ENCODE data around the gene RETREG3. TPM values are rescaled to one million over a fixed set of nuclear protein-coding genes. Genes with fewer than 3 reads are reported as not detected.

Gene RETREG3
- total and polyA plus RNA-seq, 9 of the 15 experiments (the other 6 are each of a cell fraction or from before 2014, with no cell fraction given): 4.1 to 39.0 (median 16.9) TPM

DNA sequence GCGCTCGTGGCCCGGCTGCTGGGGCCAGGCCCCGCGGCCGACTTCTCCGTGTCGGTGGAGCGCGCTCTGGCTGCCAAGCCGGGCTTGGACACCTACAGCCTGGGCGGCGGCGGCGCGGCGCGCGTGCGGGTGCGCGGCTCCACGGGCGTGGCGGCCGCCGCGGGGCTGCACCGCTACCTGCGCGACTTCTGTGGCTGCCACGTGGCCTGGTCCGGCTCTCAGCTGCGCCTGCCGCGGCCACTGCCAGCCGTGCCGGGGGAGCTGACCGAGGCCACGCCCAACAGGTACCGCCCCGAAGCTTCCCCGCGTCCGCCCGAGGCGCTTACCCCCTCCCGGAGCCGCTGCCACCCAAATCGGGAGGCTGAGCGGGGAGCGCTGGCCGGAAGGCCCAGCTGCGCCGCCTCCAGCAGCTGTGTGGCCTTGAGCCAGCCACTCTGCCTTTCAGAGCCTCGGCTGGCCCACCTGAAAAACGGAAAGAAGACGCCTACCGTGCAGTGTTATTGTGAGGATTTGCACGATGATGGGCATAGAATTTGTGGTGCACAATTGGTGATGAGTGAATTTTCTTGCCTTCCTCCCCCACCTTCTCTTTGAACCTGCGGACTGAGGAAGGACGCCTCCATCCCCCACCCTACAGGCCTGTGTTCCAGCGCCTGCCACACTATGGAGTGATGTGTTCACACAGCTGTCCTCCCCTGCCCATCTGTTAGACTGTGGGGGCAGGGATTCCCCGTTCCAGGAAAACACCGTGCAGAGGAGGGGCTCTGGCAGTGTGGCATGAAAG is 72.6 kb downstream of the RETREG3 start (continued):
- TF ChIP-seq, protein P1, sequence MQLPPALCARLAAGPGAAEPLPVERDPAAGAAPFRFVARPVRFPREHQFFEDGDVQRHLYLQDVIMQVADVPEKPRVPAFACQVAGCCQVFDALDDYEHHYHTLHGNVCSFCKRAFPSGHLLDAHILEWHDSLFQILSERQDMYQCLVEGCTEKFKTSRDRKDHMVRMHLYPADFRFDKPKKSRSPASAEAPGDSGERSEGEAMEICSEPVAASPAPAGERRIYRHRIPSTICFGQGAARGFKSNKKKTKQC (CRISPR knock-in tag; IDR thresholded peaks at IDR 0.05): no peak
- no peak for TF ChIP-seq LARP7 (IDR thresholded peaks at IDR 0.05)
- TF ChIP-seq NFIC (IDR thresholded peaks at IDR 0.05): peak; percentile 80
- no peak for TF ChIP-seq ZNF696 (CRISPR knock-in tag; conservative IDR thresholded peaks at IDR 0.05)
- TF ChIP-seq ZNF778 (CRISPR knock-in tag; IDR thresholded peaks at IDR 0.05): no peak
- no peak for TF ChIP-seq ZFP91 (CRISPR knock-in tag; IDR thresholded peaks at IDR 0.05)
- TF ChIP-seq, protein P2, sequence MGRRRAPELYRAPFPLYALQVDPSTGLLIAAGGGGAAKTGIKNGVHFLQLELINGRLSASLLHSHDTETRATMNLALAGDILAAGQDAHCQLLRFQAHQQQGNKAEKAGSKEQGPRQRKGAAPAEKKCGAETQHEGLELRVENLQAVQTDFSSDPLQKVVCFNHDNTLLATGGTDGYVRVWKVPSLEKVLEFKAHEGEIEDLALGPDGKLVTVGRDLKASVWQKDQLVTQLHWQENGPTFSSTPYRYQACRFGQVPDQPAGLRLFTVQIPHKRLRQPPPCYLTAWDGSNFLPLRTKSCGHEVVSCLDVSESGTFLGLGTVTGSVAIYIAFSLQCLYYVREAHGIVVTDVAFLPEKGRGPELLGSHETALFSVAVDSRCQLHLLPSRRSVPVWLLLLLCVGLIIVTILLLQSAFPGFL (CRISPR knock-in tag; IDR thresholded peaks at IDR 0.05): no peak
- TF ChIP-seq MBD2 (IDR thresholded peaks at IDR 0.05; ENCODE audit: borderline replicate concordance, low read depth): no peak; the same call in 1 of the 2 replicates
- no peak for TF ChIP-seq XRCC3 (IDR thresholded peaks at IDR 0.05)
- TF ChIP-seq, protein P3, sequence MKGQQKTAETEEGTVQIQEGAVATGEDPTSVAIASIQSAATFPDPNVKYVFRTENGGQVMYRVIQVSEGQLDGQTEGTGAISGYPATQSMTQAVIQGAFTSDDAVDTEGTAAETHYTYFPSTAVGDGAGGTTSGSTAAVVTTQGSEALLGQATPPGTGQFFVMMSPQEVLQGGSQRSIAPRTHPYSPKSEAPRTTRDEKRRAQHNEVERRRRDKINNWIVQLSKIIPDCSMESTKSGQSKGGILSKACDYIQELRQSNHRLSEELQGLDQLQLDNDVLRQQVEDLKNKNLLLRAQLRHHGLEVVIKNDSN (CRISPR knock-in tag; IDR thresholded peaks at IDR 0.05): no peak
- TF ChIP-seq ATF7 (IDR thresholded peaks at IDR 0.05): no peak
- TF ChIP-seq, protein P4, sequence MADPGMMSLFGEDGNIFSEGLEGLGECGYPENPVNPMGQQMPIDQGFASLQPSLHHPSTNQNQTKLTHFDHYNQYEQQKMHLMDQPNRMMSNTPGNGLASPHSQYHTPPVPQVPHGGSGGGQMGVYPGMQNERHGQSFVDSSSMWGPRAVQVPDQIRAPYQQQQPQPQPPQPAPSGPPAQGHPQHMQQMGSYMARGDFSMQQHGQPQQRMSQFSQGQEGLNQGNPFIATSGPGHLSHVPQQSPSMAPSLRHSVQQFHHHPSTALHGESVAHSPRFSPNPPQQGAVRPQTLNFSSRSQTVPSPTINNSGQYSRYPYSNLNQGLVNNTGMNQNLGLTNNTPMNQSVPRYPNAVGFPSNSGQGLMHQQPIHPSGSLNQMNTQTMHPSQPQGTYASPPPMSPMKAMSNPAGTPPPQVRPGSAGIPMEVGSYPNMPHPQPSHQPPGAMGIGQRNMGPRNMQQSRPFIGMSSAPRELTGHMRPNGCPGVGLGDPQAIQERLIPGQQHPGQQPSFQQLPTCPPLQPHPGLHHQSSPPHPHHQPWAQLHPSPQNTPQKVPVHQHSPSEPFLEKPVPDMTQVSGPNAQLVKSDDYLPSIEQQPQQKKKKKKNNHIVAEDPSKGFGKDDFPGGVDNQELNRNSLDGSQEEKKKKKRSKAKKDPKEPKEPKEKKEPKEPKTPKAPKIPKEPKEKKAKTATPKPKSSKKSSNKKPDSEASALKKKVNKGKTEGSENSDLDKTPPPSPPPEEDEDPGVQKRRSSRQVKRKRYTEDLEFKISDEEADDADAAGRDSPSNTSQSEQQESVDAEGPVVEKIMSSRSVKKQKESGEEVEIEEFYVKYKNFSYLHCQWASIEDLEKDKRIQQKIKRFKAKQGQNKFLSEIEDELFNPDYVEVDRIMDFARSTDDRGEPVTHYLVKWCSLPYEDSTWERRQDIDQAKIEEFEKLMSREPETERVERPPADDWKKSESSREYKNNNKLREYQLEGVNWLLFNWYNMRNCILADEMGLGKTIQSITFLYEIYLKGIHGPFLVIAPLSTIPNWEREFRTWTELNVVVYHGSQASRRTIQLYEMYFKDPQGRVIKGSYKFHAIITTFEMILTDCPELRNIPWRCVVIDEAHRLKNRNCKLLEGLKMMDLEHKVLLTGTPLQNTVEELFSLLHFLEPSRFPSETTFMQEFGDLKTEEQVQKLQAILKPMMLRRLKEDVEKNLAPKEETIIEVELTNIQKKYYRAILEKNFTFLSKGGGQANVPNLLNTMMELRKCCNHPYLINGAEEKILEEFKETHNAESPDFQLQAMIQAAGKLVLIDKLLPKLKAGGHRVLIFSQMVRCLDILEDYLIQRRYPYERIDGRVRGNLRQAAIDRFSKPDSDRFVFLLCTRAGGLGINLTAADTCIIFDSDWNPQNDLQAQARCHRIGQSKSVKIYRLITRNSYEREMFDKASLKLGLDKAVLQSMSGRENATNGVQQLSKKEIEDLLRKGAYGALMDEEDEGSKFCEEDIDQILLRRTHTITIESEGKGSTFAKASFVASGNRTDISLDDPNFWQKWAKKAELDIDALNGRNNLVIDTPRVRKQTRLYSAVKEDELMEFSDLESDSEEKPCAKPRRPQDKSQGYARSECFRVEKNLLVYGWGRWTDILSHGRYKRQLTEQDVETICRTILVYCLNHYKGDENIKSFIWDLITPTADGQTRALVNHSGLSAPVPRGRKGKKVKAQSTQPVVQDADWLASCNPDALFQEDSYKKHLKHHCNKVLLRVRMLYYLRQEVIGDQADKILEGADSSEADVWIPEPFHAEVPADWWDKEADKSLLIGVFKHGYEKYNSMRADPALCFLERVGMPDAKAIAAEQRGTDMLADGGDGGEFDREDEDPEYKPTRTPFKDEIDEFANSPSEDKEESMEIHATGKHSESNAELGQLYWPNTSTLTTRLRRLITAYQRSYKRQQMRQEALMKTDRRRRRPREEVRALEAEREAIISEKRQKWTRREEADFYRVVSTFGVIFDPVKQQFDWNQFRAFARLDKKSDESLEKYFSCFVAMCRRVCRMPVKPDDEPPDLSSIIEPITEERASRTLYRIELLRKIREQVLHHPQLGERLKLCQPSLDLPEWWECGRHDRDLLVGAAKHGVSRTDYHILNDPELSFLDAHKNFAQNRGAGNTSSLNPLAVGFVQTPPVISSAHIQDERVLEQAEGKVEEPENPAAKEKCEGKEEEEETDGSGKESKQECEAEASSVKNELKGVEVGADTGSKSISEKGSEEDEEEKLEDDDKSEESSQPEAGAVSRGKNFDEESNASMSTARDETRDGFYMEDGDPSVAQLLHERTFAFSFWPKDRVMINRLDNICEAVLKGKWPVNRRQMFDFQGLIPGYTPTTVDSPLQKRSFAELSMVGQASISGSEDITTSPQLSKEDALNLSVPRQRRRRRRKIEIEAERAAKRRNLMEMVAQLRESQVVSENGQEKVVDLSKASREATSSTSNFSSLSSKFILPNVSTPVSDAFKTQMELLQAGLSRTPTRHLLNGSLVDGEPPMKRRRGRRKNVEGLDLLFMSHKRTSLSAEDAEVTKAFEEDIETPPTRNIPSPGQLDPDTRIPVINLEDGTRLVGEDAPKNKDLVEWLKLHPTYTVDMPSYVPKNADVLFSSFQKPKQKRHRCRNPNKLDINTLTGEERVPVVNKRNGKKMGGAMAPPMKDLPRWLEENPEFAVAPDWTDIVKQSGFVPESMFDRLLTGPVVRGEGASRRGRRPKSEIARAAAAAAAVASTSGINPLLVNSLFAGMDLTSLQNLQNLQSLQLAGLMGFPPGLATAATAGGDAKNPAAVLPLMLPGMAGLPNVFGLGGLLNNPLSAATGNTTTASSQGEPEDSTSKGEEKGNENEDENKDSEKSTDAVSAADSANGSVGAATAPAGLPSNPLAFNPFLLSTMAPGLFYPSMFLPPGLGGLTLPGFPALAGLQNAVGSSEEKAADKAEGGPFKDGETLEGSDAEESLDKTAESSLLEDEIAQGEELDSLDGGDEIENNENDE (IDR thresholded peaks at IDR 0.05; ENCODE audit: low read depth, low read length): no peak
